Stomach (tissue), 9 donors: ENCODE measurements around the gene BTBD9. TPM values are rescaled to one million over a fixed set of nuclear protein-coding genes. Genes with fewer than 3 reads are reported as not detected.

ENCODE experiments used
- DNase-seq, 2 donors: peaks; one replicate each; pipeline versions ENCODE4 v3.0.0 to v3.0.0-alpha.2; 2013 to 2019
- H3K27ac ChIP-seq, 5 donors: fragments of 200-600 bp in 4 of 5; sonication (generic) in 4 of 5; one replicate each; pipeline ENCODE4 v1.5.1; 2013 to 2019; ENCODE audit warnings: mild to moderate bottlenecking in 1 of 5, moderate library complexity in 1 of 5
- H3K27me3 ChIP-seq, 3 donors: fragments of 200-600 bp; sonication (generic); one replicate each; pipeline ENCODE4 v1.5.1; 2017 to 2019; ENCODE audit warnings: mixed run types in 1 of 3
- H3K36me3 ChIP-seq, 4 donors: fragments of 200-600 bp; sonication (generic); 1 replicate in 3 of 4; 2 replicates in 1 of 4; pipeline ENCODE4 v1.5.1; 2016 to 2019
- H3K4me1 ChIP-seq, 4 donors: fragments of 200-600 bp; sonication (generic); one replicate each; pipeline ENCODE4 v1.5.1; 2016 to 2019
- H3K4me3 ChIP-seq, 4 donors: fragments of 200-600 bp; sonication (generic) in 3 of 4; one replicate each; pipeline ENCODE4 v1.5.1; 2016 to 2019; ENCODE audit warnings: mild to moderate bottlenecking in 1 of 4
- H3K9me3 ChIP-seq, 4 donors: fragments of 200-600 bp; sonication (generic); one replicate each; pipeline ENCODE4 v1.5.1; 2016 to 2019
- EP300 ChIP-seq: sonication (generic); formaldehyde crosslinking; IDR thresholded peaks from one replicate; pipeline ENCODE4 v1.6.1; 2017; ENCODE audit warnings: antibody characterized with exemption
- POLR2A ChIP-seq, 4 donors: fragments of 450-650 bp; IDR thresholded peaks; one replicate each; pipeline ENCODE4 v1.6.1; 2016; ENCODE audit warnings: antibody characterized with exemption in 4 of 4, control low read depth in 2 of 4, mild to moderate bottlenecking in 1 of 4, moderate library complexity in 1 of 4
- POLR2AphosphoS5 ChIP-seq, 3 donors: sonication (generic); formaldehyde crosslinking; IDR thresholded peaks; one replicate each; pipeline ENCODE4 v1.6.1; 2016; ENCODE audit warnings: antibody characterized with exemption in 3 of 3
- WGBS, 5 donors: extraction: QIAGEN DNeasy Blood & Tissue Kit in 3 of 5; methylation state at CpG; one replicate each; pipeline versions ENCODE4 v1.1.5 to v1.1.7; 2013 to 2018; 5-methylcytosine and 5-hydroxymethylcytosine counted together
- intact Hi-C: fragments of 100-400 bp; cut with DNase I; formaldehyde crosslinking; loops from one replicate; pipeline ENCODE4 v1.15.1; 2023; ENCODE audit warnings: low total_unique reads
- polyA plus RNA-seq, 3 donors: library from polyadenylated mRNA; stranded (reverse); fragments of 200-250 nt; gene quantifications; one replicate each; pipeline ENCODE4 v1.2.3, GENCODE V29; 2013
- total RNA-seq, 5 donors: library from RNA; depleted of rRNA; stranded (reverse); fragments of >200 nt; gene quantifications; one replicate each; pipeline versions ENCODE4 v1.1.0 to v1.2.3, GENCODE V29; 2014 to 2016
- TF ChIP-seq, protein P1 (sequence below), 7 experiments: fragments of 450-650 bp in 4 of 7; fragments of 200-600 bp in 3 of 7; sonication (generic) in 3 of 7; IDR thresholded peaks; one replicate each; pipeline ENCODE4 v1.5.1; 2016 to 2019; ENCODE audit warnings: antibody characterized with exemption in 7 of 7, control low read depth in 2 of 7, mild to moderate bottlenecking in 1 of 7
- donor health status: healthy with polysubstance abuse.
- donor health status: Bipolar disorder and iron deficiency.
- donor health status: healthy.

Gene BTBD9
- total and polyA plus RNA-seq, 8 donors = 1.4 to 90.2 (median 6.8) TPM

DNA sequence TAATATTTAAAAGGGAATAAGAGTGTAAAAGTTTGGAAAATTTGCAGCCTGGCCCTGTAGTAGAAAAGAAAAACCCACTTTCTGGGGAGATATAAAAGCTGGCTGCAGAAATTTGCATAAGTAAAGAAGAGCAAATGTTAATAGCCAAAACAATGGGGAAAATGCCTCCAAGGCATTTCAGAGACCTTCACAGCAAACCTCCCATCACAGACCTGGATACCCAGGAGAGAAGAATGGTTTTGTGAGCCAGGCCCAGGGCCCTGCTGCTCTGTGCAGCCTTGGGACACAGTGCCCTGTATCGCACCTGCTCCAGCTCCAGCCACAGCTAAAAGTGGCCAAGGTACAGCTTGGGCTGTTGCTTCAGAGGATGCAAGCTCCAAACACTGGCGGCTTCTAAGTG, 113.8 kb downstream of the BTBD9 start:
- Histone ChIP-seq H3K27me3 (no peaks in the 10 kb centered on the region), H3K36me3 (peaks cover 0 to 14% (median 5%) of the 10 kb centered on the region in 4 donors), H3K4me3 (no peak overlapping the region), H3K9me3 (peaks cover 0 to 14% (median 10%) of the 10 kb centered on the region in 4 donors), H3K27ac (no peak overlapping the region), H3K4me1 (peaks cover 0 to 4% (median 0%) of the 10 kb centered on the region in 4 donors)
- 96 to 100% (median 100%) methylated on average over 2 of the region's 2 CpGs for WGBS, 5 donors
- intact Hi-C loops = no loop called here
- DNase-seq = no peak
- no peak for TF ChIP-seq EP300
- TF ChIP-seq POLR2A (IDR thresholded peaks at IDR 0.05) = no peak

GRCh38 chr6:38524436-38525145, 115.1 kb downstream of the BTBD9 start:
- Histone ChIP-seq H3K27me3 (no peaks in the 10 kb centered on the region), H3K36me3 (peaks cover 0 to 14% (median 5%) of the 10 kb centered on the region in 4 donors), H3K4me1 (peaks cover 0 to 4% (median 0%) of the 10 kb centered on the region in 4 donors), H3K27ac (no peak overlapping the region), H3K4me3 (no peak overlapping the region), H3K9me3 (peaks cover 0 to 14% (median 9%) of the 10 kb centered on the region in 4 donors)
- WGBS, 5 donors = 64 to 82% (median 81%) methylated on average over 3 of the region's 3 CpGs
- no peak for TF ChIP-seq EP300
- TF ChIP-seq, protein P1, sequence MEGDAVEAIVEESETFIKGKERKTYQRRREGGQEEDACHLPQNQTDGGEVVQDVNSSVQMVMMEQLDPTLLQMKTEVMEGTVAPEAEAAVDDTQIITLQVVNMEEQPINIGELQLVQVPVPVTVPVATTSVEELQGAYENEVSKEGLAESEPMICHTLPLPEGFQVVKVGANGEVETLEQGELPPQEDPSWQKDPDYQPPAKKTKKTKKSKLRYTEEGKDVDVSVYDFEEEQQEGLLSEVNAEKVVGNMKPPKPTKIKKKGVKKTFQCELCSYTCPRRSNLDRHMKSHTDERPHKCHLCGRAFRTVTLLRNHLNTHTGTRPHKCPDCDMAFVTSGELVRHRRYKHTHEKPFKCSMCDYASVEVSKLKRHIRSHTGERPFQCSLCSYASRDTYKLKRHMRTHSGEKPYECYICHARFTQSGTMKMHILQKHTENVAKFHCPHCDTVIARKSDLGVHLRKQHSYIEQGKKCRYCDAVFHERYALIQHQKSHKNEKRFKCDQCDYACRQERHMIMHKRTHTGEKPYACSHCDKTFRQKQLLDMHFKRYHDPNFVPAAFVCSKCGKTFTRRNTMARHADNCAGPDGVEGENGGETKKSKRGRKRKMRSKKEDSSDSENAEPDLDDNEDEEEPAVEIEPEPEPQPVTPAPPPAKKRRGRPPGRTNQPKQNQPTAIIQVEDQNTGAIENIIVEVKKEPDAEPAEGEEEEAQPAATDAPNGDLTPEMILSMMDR (IDR thresholded peaks at IDR 0.05) = no peak
- TF ChIP-seq POLR2AphosphoS5 (IDR thresholded peaks at IDR 0.05) = no peak
- TF ChIP-seq POLR2A (IDR thresholded peaks at IDR 0.05) = no peak
- no peak for DNase-seq
- intact Hi-C loops = no loop called here

DNA sequence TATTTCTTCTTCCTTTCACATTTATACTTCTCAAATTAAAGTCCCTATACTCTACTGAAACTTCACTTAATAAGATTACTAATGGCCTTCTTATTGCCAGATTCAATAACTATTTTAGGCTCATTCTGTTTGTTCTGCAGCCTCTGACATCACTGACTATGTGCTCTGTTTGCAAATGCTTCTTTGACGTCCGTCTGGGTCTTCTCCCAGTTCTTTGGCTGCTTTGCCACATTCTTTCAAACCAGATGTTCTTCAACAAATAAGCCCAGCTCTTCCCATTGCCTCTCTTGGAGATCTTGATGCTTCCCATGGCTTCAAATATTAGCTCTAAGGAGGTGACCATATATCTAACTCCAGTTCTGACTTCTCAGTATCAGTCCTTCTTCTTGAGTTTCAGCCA, 117.4 kb downstream of the BTBD9 start:
- peaks cover 0 to 14% (median 9%) of the 10 kb centered on the region in 4 donors for H3K9me3 ChIP-seq
- H3K4me3 ChIP-seq = no peak overlapping the region
- WGBS, 5 donors = 48 to 61% (median 53%) methylated on average over 2 of the region's 2 CpGs
- peaks cover 0 to 4% (median 0%) of the 10 kb centered on the region in 4 donors for H3K4me1 ChIP-seq
- H3K36me3 ChIP-seq = peaks cover 0 to 14% (median 5%) of the 10 kb centered on the region in 4 donors
- H3K27me3 ChIP-seq = no peaks in the 10 kb centered on the region
- H3K27ac ChIP-seq = no peak overlapping the region
- TF ChIP-seq, protein P1 (IDR thresholded peaks at IDR 0.05) = no peak
- TF ChIP-seq EP300 (no peak), POLR2AphosphoS5 (IDR thresholded peaks at IDR 0.05) (no peak), POLR2A (IDR thresholded peaks at IDR 0.05) (no peak)
- DNase-seq = peak in 1 of 2 donors; percentile 89
- intact Hi-C loops = no loop called here

- Histone ChIP-seq H3K9me3 (no peaks in the 10 kb centered on the region), H3K4me3 (no peak overlapping the region), H3K4me1 (no peaks in the 10 kb centered on the region), H3K27ac (no peak overlapping the region), H3K27me3 (no peaks in the 10 kb centered on the region), H3K36me3 (no peaks in the 10 kb centered on the region)
- TF ChIP-seq, protein P1 (IDR thresholded peaks at IDR 0.05) = no peak
- TF ChIP-seq POLR2AphosphoS5 (IDR thresholded peaks at IDR 0.05) = no peak
- TF ChIP-seq POLR2A (IDR thresholded peaks at IDR 0.05) = no peak
- no peak for TF ChIP-seq EP300
- DNase-seq = no peak
- intact Hi-C loops = no loop called here
Observed at GRCh38 chr6:38518511-38519304, 121.0 kb downstream of the BTBD9 start.
